ENCODE results near the gene TMEM108.

DNA sequence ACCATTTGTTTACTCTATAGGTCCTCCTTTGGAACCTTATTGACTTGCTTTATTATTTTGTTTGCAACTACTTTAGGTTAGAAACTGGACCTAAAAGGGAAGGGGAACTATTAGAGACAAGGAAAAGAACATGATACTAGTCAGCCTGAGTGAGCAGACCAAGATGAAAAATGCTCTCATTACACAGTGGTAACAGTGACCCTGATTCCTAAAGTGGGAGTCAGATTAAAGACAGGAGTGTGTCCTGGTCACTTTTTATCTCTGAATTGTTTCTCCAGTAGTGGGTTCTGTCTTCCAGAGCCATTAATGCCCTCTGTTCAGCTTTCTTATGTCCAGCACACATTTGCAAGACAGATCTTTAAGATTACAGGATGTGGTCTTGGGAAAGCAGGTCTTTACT, 124.1 kb downstream of the TMEM108 start:
- TF ChIP-seq, protein P1, sequence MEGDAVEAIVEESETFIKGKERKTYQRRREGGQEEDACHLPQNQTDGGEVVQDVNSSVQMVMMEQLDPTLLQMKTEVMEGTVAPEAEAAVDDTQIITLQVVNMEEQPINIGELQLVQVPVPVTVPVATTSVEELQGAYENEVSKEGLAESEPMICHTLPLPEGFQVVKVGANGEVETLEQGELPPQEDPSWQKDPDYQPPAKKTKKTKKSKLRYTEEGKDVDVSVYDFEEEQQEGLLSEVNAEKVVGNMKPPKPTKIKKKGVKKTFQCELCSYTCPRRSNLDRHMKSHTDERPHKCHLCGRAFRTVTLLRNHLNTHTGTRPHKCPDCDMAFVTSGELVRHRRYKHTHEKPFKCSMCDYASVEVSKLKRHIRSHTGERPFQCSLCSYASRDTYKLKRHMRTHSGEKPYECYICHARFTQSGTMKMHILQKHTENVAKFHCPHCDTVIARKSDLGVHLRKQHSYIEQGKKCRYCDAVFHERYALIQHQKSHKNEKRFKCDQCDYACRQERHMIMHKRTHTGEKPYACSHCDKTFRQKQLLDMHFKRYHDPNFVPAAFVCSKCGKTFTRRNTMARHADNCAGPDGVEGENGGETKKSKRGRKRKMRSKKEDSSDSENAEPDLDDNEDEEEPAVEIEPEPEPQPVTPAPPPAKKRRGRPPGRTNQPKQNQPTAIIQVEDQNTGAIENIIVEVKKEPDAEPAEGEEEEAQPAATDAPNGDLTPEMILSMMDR (IDR thresholded peaks at IDR 0.05) = no peak
- no peak for TF ChIP-seq EP300 (IDR thresholded peaks at IDR 0.05)
- no peak for TF ChIP-seq POLR2A (IDR thresholded peaks at IDR 0.05)
